Panc1 (cell line): ENCODE data around the gene MYO18B.

ENCODE experiments used
- CTCF ChIP-seq: fragments of 450-650 bp; IDR thresholded peaks from 2 replicates; pipeline ENCODE4 v1.5.1; 2017; ENCODE audit warnings: mild to moderate bottlenecking
- POLR2AphosphoS5 ChIP-seq: IDR thresholded peaks from 2 replicates; pipeline ENCODE4 v1.6.1; 2012; ENCODE audit warnings: mild to moderate bottlenecking, low read depth, low read length, moderate library complexity
- SIN3A ChIP-seq: IDR thresholded peaks from 2 replicates; pipeline ENCODE4 v1.6.1; 2012; ENCODE audit warnings: low read depth, mild to moderate bottlenecking, low read length, moderate library complexity, borderline replicate concordance; ENCODE audit not compliant: insufficient read depth

- TF ChIP-seq CTCF, result no peak
- no peak for TF ChIP-seq POLR2AphosphoS5
- TF ChIP-seq SIN3A, result no peak
Measured at GRCh38 chr22:25845985-25846745, 104.2 kb downstream of the MYO18B start.
